ENCODE data around the gene DYRK3. TPM values are rescaled to one million over a fixed set of nuclear protein-coding genes. Genes with fewer than 3 reads are reported as not detected.

Gene DYRK3
- total and polyA plus RNA-seq, 2 of the 13 experiments (the other 11 are each of a cell fraction or from before 2014, with no cell fraction given) = 0.48 to 2.8 TPM

DNA sequence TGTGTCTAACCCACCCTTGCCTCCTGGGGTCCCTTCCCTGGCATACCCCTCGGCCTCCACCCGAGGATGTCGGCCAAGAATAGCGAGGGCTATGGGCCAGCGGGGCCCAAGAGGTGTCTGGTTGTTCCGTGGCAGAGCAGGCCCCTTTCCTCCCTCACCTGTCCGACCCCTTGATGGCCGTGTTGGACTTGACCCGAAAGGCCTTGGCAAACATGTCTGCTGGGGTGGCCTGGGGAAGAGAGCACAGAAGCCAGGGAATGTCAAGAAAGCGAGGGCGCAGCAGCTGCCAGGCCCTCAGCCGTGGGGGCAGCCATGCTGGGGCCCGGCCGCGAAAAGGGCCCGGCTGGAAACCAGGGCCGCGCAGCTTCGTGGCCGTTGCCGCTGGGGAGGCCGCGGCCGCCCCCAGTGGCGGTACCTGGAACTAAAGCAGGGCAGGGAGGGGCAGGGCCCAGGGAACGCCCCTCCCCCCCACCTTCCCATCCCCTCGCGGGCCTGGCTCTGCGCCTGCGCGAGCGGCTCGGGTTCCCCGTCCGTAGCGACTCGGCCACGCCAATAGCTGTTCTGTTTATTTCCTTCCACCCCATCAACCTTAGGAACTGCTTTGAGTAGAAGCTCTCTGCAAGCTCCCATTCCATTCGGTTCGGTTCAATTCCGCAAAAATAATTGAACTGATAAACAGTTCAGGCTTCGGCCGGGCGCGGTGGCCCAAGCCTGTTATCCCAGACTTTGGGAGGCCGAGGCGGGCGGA lies 23.0 kb upstream of the DYRK3 start, which contains the start of gene EIF2D (continued):
- TF ChIP-seq, protein P1, sequence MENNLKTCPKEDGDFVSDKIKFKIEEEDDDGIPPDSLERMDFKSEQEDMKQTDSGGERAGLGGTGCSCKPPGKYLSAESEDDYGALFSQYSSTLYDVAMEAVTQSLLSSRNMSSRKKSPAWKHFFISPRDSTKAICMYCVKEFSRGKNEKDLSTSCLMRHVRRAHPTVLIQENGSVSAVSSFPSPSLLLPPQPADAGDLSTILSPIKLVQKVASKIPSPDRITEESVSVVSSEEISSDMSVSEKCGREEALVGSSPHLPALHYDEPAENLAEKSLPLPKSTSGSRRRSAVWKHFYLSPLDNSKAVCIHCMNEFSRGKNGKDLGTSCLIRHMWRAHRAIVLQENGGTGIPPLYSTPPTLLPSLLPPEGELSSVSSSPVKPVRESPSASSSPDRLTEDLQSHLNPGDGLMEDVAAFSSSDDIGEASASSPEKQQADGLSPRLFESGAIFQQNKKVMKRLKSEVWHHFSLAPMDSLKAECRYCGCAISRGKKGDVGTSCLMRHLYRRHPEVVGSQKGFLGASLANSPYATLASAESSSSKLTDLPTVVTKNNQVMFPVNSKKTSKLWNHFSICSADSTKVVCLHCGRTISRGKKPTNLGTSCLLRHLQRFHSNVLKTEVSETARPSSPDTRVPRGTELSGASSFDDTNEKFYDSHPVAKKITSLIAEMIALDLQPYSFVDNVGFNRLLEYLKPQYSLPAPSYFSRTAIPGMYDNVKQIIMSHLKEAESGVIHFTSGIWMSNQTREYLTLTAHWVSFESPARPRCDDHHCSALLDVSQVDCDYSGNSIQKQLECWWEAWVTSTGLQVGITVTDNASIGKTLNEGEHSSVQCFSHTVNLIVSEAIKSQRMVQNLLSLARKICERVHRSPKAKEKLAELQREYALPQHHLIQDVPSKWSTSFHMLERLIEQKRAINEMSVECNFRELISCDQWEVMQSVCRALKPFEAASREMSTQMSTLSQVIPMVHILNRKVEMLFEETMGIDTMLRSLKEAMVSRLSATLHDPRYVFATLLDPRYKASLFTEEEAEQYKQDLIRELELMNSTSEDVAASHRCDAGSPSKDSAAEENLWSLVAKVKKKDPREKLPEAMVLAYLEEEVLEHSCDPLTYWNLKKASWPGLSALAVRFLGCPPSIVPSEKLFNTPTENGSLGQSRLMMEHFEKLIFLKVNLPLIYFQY (CRISPR knock-in tag; IDR thresholded peaks at IDR 0.05; ENCODE audit: borderline replicate concordance) = peak; percentile 83
- TF ChIP-seq SMYD3 (CRISPR knock-in tag; IDR thresholded peaks at IDR 0.05) (peak; percentile 82; the same call in 1 of the 2 replicates), ZUFSP (CRISPR knock-in tag; IDR thresholded peaks at IDR 0.05; ENCODE audit: borderline replicate concordance) (no peak), SUZ12 (IDR thresholded peaks at IDR 0.05; ENCODE audit: low read depth, low read length) (peak; percentile 14; the same call in 1 of the 2 replicates), ISL2 (CRISPR knock-in tag; IDR thresholded peaks at IDR 0.05) (peak; percentile 95), PAF1 (CRISPR knock-in tag; IDR thresholded peaks at IDR 0.05) (no peak), HCFC1 (IDR thresholded peaks at IDR 0.05; ENCODE audit: low read depth, low read length) (peak; percentile 77), ATF5 (CRISPR knock-in tag; IDR thresholded peaks at IDR 0.05; ENCODE audit: low read depth) (peak; percentile 85; the same call in 1 of the 2 replicates), ZSCAN20 (CRISPR knock-in tag; IDR thresholded peaks at IDR 0.05; ENCODE audit: borderline replicate concordance) (peak; percentile 88; the same call in 1 of the 2 replicates), ZNF280B (CRISPR knock-in tag; IDR thresholded peaks at IDR 0.05; ENCODE audit: borderline replicate concordance) (peak; percentile 89), KAT7 (CRISPR knock-in tag; IDR thresholded peaks at IDR 0.05; ENCODE audit: borderline replicate concordance) (peak; percentile 98), CC2D1A (CRISPR knock-in tag; IDR thresholded peaks at IDR 0.05) (no peak), TEAD2 (CRISPR knock-in tag; IDR thresholded peaks at IDR 0.05) (no peak), POGZ (CRISPR knock-in tag; IDR thresholded peaks at IDR 0.05) (peak; percentile 99), IRF1 (CRISPR knock-in tag; IDR thresholded peaks at IDR 0.05; ENCODE audit: low read depth) (peak; percentile 78)
- TF ChIP-seq, protein P2, sequence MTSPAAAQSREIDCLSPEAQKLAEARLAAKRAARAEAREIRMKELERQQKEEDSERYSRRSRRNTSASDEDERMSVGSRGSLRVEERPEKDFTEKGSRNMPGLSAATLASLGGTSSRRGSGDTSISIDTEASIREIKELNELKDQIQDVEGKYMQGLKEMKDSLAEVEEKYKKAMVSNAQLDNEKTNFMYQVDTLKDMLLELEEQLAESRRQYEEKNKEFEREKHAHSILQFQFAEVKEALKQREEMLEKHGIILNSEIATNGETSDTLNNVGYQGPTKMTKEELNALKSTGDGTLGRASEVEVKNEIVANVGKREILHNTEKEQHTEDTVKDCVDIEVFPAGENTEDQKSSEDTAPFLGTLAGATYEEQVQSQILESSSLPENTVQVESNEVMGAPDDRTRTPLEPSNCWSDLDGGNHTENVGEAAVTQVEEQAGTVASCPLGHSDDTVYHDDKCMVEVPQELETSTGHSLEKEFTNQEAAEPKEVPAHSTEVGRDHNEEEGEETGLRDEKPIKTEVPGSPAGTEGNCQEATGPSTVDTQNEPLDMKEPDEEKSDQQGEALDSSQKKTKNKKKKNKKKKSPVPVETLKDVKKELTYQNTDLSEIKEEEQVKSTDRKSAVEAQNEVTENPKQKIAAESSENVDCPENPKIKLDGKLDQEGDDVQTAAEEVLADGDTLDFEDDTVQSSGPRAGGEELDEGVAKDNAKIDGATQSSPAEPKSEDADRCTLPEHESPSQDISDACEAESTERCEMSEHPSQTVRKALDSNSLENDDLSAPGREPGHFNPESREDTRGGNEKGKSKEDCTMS (CRISPR knock-in tag; conservative IDR thresholded peaks at IDR 0.05) = no peak
